ENCODE data around the gene PCP2. TPM values are rescaled to one million over a fixed set of nuclear protein-coding genes. Genes with fewer than 3 reads are reported as not detected.

PCP2 gene
- total and polyA plus RNA-seq, 2 of the 13 experiments (the other 11 are each of a cell fraction or from before 2014, with no cell fraction given): 0.62 TPM; not detected in 1

- ChIA-PET CTCF (ENCODE audit: low intra/inter-chr PET ratio, low total read pairs) (no interaction called here), POLR2A (no interaction called here)
- H3K4me1 ChIP-seq (ENCODE audit: insufficient read depth, low read length): no peaks in the 10 kb centered on the region
- H3K4me2 ChIP-seq (ENCODE audit: low read depth, low read length): no peak overlapping the region
- H4K20me1 ChIP-seq (ENCODE audit: insufficient read depth, low read length): no peaks in the 10 kb centered on the region
- FAIRE-seq: no peak
- whole genome bisulfite sequencing (ENCODE audit: low lambda C conversion rate): 30% methylated on average over 8 of the region's 9 CpGs
- no peaks in the 10 kb centered on the region for H3K79me2 ChIP-seq (ENCODE audit: insufficient read depth, low read length)
- H3K4me3 ChIP-seq (replicated peaks in 1 of 3; ENCODE audit: insufficient read depth in 1 of 3, low read depth in 2 of 3, low read length in 3 of 3): no peak overlapping the region
- no peak for ATAC-seq
- peaks cover 0 to 25% of the 10 kb centered on the region in 2 experiments; a peak in 1 of 5 replicates for H3K27me3 ChIP-seq (ENCODE audit: control insufficient read depth in 1 of 2, insufficient read depth in 2 of 2, low read length in 2 of 2)
- TF ChIP-seq MEIS1 (CRISPR knock-in tag; IDR thresholded peaks at IDR 0.05; ENCODE audit: borderline replicate concordance) (no peak), MXD1 (CRISPR knock-in tag; IDR thresholded peaks at IDR 0.05) (no peak), ZNF263 (CRISPR knock-in tag; IDR thresholded peaks at IDR 0.05) (no peak), THAP8 (CRISPR knock-in tag; IDR thresholded peaks at IDR 0.05; ENCODE audit: borderline replicate concordance) (no peak), ZNF639 (CRISPR knock-in tag; conservative IDR thresholded peaks at IDR 0.05) (no peak), HOXA3 (CRISPR knock-in tag; IDR thresholded peaks at IDR 0.05) (no peak), SOX6 (IDR thresholded peaks at IDR 0.05) (no peak), SOX6 (CRISPR knock-in tag; IDR thresholded peaks at IDR 0.05) (no peak), KLF6 (CRISPR knock-in tag; IDR thresholded peaks at IDR 0.05) (no peak), ATM (IDR thresholded peaks at IDR 0.05; ENCODE audit: borderline replicate concordance) (no peak), ZNF704 (CRISPR knock-in tag; IDR thresholded peaks at IDR 0.05; ENCODE audit: borderline replicate concordance) (no peak), RAD51 (IDR thresholded peaks at IDR 0.05; ENCODE audit: borderline replicate concordance) (no peak), ZNF652 (CRISPR knock-in tag; IDR thresholded peaks at IDR 0.05; ENCODE audit: borderline replicate concordance, low read depth) (no peak), GATA4 (IDR thresholded peaks at IDR 0.05; ENCODE audit: borderline replicate concordance, low read depth) (no peak)
- H3K9ac ChIP-seq (ENCODE audit: insufficient read depth, low read depth, low read length): no peak overlapping the region
- in situ Hi-C loops (cut with HindIII; ENCODE audit: extremely low pct_ligation_motif_present, low pct_unique_long_range_greater_than_20kb): no loop called here
- H2AFZ ChIP-seq (ENCODE audit: low read length): no peak overlapping the region
- no peak for DNase-seq (ENCODE audit: low spot score)
- no peaks in the 10 kb centered on the region for H3K9me3 ChIP-seq (ENCODE audit: low read length)
- no peaks in the 10 kb centered on the region for H3K36me3 ChIP-seq (replicated peaks in 1 of 2; ENCODE audit: control insufficient read depth in 1 of 2, insufficient read depth in 2 of 2, low read length in 2 of 2)
- BruUV-seq (replicated peaks): no TSS peak
- H3K27ac ChIP-seq (ENCODE audit: extremely low read length, insufficient read depth, low read length): no peak overlapping the region
- intact Hi-C loops (cut with micrococcal nuclease; ENCODE audit: unreplicated experiment): no loop called here
Measured at GRCh38 chr19:7669641-7670040, 36.1 kb upstream of the PCP2 start.
